Neural cell (in vitro differentiated cells): Measurements from ENCODE around the gene PLA1A. TPM values are rescaled to one million over a fixed set of nuclear protein-coding genes. Genes with fewer than 3 reads are reported as not detected.

Experiments used
- H2AFZ ChIP-seq: fragments of 200-600, 300-800 bp; sonication (generic), shearing (Covaris generic); 2 replicates; pipeline ENCODE4 v1.6.0; 2014; ENCODE audit warnings: low read depth, mild to moderate bottlenecking, antibody characterized with exemption, low read length, moderate library complexity
- H3F3A ChIP-seq: fragments of 200-600 bp; shearing (Covaris generic); 2 replicates; pipeline ENCODE4 v1.6.1; 2016; ENCODE audit warnings: mild to moderate bottlenecking, moderate library complexity, mixed read lengths, antibody characterized with exemption, low read length; ENCODE audit not compliant: insufficient read depth, poor library complexity, severe bottlenecking
- H3K27ac ChIP-seq: fragments of 200-600, 300-800 bp; sonication (generic), shearing (Covaris generic); 2 replicates; pipeline ENCODE4 v1.5.1; 2014; ENCODE audit warnings: mild to moderate bottlenecking, low read length, moderate library complexity
- H3K27me3 ChIP-seq: fragments of 300-800, 200-600 bp; sonication (generic), shearing (Covaris generic); 2 replicates; pipeline ENCODE4 v1.6.0; 2014; ENCODE audit warnings: mild to moderate bottlenecking, low read depth, low read length, moderate library complexity; ENCODE audit not compliant: insufficient read depth
- H3K36me3 ChIP-seq: fragments of 300-800, 200-600 bp; sonication (generic), shearing (Covaris generic); 2 replicates; pipeline ENCODE4 v1.5.1; 2014; ENCODE audit warnings: mild to moderate bottlenecking, antibody characterized with exemption, low read length, moderate library complexity; ENCODE audit not compliant: insufficient read depth
- H3K4me2 ChIP-seq: fragments of 300-800, 200-600 bp; sonication (generic), shearing (Covaris generic); 2 replicates; pipeline ENCODE4 v1.6.0; 2014; ENCODE audit warnings: mild to moderate bottlenecking, low read length
- H3K4me3 ChIP-seq: fragments of 300-800, 200-600 bp; sonication (generic), shearing (Covaris generic); 2 replicates; pipeline ENCODE4 v1.5.1; 2014; ENCODE audit warnings: mild to moderate bottlenecking, low read length, moderate library complexity
- H3K79me2 ChIP-seq: fragments of 200-600 bp; shearing (Covaris generic); replicated peaks from 2 replicates; pipeline ENCODE4 v1.6.0; 2014; ENCODE audit warnings: mild to moderate bottlenecking, low read length, moderate library complexity; ENCODE audit not compliant: insufficient read depth
- H3K9ac ChIP-seq: fragments of 300-800, 200-600 bp; sonication (generic), shearing (Covaris generic); 2 replicates; pipeline ENCODE4 v1.6.1; 2016; ENCODE audit warnings: mild to moderate bottlenecking, low read length, mixed read lengths
- H3K9me2 ChIP-seq: fragments of 200-600 bp; shearing (Covaris generic); 2 replicates; pipeline ENCODE4 v1.6.1; 2016; ENCODE audit warnings: mild to moderate bottlenecking, low read length, mixed read lengths; ENCODE audit not compliant: insufficient read depth
- H3K9me3 ChIP-seq: fragments of 200-600, 300-800 bp; sonication (generic), shearing (Covaris generic); 2 replicates; pipeline ENCODE4 v1.6.1; 2016; ENCODE audit warnings: mild to moderate bottlenecking, mixed run types, low read length, moderate library complexity, mixed read lengths
- H4K20me1 ChIP-seq: fragments of 200-600 bp; shearing (Covaris generic); 2 replicates; pipeline ENCODE4 v1.6.1; 2016; ENCODE audit warnings: mild to moderate bottlenecking, mixed run types; ENCODE audit not compliant: insufficient read depth
- CTCF ChIP-seq: fragments of 450-650 bp; IDR thresholded peaks from 2 replicates; pipeline ENCODE4 v1.5.1; 2014; ENCODE audit warnings: antibody characterized with exemption, mild to moderate bottlenecking, moderate library complexity; ENCODE audit not compliant: poor library complexity, severe bottlenecking
- EP300 ChIP-seq: fragments of 450-650 bp; conservative IDR thresholded peaks from 2 replicates; pipeline ENCODE4 v1.6.1; 2014; ENCODE audit warnings: antibody characterized with exemption, mild to moderate bottlenecking, moderate library complexity; ENCODE audit not compliant: poor library complexity, severe bottlenecking
- EZH2 ChIP-seq: fragments of 200-600, 300-800 bp; shearing (Covaris generic), sonication (generic); IDR thresholded peaks from 2 replicates; pipeline ENCODE4 v1.6.1; 2014; ENCODE audit warnings: antibody characterized with exemption, low read length, borderline replicate concordance, mild to moderate bottlenecking; ENCODE audit not compliant: insufficient read depth, poor library complexity, severe bottlenecking
- MXI1 ChIP-seq: fragments of 450-650 bp; conservative IDR thresholded peaks from 2 replicates; pipeline ENCODE4 v1.6.1; 2014; ENCODE audit warnings: antibody characterized with exemption, mild to moderate bottlenecking; ENCODE audit not compliant: poor library complexity, severe bottlenecking
- POLR2AphosphoS5 ChIP-seq: IDR thresholded peaks from 2 replicates; pipeline ENCODE4 v1.6.1; 2012
- RAD21 ChIP-seq: fragments of 450-650 bp; conservative IDR thresholded peaks from 2 replicates; pipeline ENCODE4 v1.6.1; 2014; ENCODE audit warnings: antibody characterized with exemption, mild to moderate bottlenecking, moderate library complexity
- REST ChIP-seq: IDR thresholded peaks from 2 replicates; pipeline ENCODE4 v1.6.1; 2012; ENCODE audit warnings: borderline replicate concordance
- SMC3 ChIP-seq: fragments of 450-650 bp; conservative IDR thresholded peaks from 2 replicates; pipeline ENCODE4 v1.6.1; 2014; ENCODE audit warnings: antibody characterized with exemption, mild to moderate bottlenecking, moderate library complexity; ENCODE audit not compliant: poor library complexity
- TAF1 ChIP-seq: IDR thresholded peaks from 2 replicates; pipeline ENCODE4 v1.6.1; 2012; ENCODE audit warnings: low read depth
- polyA plus RNA-seq: library from polyadenylated mRNA; depleted of rRNA; stranded (reverse); fragments of >200 nt; gene quantifications from 2 replicates; pipeline ENCODE4 v1.2.3, GENCODE V29; 2014

PLA1A gene
- polyA plus RNA-seq, 1 donor from 2014 or later: not detected

- Histone ChIP-seq H3K9ac (no peak overlapping the region), H3K4me2 (no peak overlapping the region), H3K79me2 (no peaks in the 10 kb centered on the region), H3K27ac (no peak overlapping the region), H3K27me3 (no peaks in the 10 kb centered on the region), H3K36me3 (no peaks in the 10 kb centered on the region), H4K20me1 (no peaks in the 10 kb centered on the region), H3K9me3 (no peaks in the 10 kb centered on the region), H2AFZ (no peak overlapping the region), H3F3A (no peaks in the 10 kb centered on the region), H3K4me3 (no peak overlapping the region), H3K9me2 (no peaks in the 10 kb centered on the region)
- no peak for TF ChIP-seq SMC3
- TF ChIP-seq EZH2: no peak
Observed at GRCh38 chr3:119664850-119665379, 67.2 kb downstream of the PLA1A start.

DNA sequence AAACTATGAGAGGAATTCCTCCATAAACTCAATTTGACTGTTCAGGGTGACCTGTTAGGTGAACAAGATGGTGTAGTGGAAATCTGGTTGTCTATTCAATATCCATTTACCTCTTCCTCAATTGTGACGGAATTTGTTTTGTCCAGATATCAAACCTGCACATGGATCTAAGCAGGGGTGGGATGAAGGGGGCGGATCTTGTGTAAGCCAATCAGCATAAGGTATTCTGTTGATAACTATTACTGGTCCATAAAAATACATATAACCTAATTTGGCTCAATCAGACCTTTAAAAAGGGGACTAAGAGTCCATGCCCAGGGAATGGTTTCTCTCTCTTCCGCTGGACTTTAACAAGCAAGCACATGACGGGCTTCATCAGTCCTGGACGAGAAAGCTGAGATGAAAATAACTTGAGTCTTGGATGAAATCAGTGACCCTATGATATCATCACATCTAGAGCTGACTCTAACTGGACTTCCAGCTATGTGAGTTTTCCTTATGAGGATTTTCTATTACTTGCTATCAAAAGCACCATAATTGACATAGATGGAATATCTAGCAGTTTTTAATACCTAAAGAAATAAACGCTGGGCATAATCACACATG is 68.4 kb downstream of the PLA1A start:
- H3K27ac ChIP-seq: no peak overlapping the region
- H4K20me1 ChIP-seq: no peaks in the 10 kb centered on the region
- no peak overlapping the region for H3K4me3 ChIP-seq
- no peak overlapping the region for H2AFZ ChIP-seq
- TF ChIP-seq REST (no peak), SMC3 (no peak), POLR2AphosphoS5 (no peak), CTCF (no peak), EZH2 (no peak)
- no peaks in the 10 kb centered on the region for H3K9me3 ChIP-seq
- H3K79me2 ChIP-seq: no peaks in the 10 kb centered on the region
- H3K9ac ChIP-seq: no peak overlapping the region
- no peaks in the 10 kb centered on the region for H3F3A ChIP-seq
- no peaks in the 10 kb centered on the region for H3K9me2 ChIP-seq
- H3K4me2 ChIP-seq: no peak overlapping the region
- no peaks in the 10 kb centered on the region for H3K36me3 ChIP-seq
- H3K27me3 ChIP-seq: no peaks in the 10 kb centered on the region

DNA sequence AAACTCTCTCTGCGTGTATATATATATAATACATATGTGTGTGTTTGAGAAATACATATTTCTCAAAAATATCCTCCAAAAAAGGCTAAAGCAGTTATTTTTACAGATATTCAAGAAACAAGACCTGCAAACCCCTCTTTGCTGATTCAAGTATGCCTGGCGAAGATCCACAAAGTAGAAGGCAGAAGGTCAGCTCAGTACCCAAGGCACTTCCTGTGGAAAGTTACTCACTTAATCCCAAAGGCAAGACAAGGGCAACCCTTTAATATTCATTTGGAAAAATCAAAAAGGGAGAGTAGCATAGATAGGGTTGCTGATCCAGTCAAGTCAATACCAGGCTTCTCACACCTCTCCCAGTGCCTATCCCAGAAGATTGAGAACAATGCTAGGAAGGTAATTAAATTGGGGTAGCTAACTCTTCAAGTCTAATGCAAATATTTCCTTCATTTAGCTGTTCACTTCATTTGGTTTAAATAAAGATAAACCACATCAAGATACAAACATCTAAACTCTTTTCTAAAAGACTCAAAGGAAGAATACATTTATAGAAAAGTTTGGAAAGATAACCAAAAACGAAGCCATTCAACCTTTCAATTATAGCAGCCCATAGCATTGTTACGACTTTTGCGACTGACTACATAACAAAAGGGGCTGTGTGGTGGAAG is 72.4 kb downstream of the PLA1A start:
- Histone ChIP-seq H2AFZ (no peak overlapping the region), H3K4me2 (no peak overlapping the region), H3K27me3 (no peaks in the 10 kb centered on the region), H3K27ac (no peak overlapping the region), H3K9me2 (no peaks in the 10 kb centered on the region), H3K9me3 (no peaks in the 10 kb centered on the region), H3F3A (no peaks in the 10 kb centered on the region), H3K36me3 (no peaks in the 10 kb centered on the region), H3K9ac (no peak overlapping the region), H3K4me3 (no peak overlapping the region), H3K79me2 (no peaks in the 10 kb centered on the region), H4K20me1 (no peaks in the 10 kb centered on the region)
- TF ChIP-seq MXI1 (no peak), RAD21 (no peak), POLR2AphosphoS5 (no peak), EP300 (no peak), EZH2 (no peak), SMC3 (no peak), REST (no peak), TAF1 (no peak)
